GM18502 (cell line): ENCODE results near the gene TK1.

ENCODE experiments used
- ATAC-seq: cut with Tn5 transposase; IDR thresholded peaks from one replicate; pipeline ENCODE4 v1.9.1; 2021; ENCODE audit warnings: mild to moderate bottlenecking; ENCODE audit not compliant: unreplicated experiment, poor library complexity

TK1 gene

DNA sequence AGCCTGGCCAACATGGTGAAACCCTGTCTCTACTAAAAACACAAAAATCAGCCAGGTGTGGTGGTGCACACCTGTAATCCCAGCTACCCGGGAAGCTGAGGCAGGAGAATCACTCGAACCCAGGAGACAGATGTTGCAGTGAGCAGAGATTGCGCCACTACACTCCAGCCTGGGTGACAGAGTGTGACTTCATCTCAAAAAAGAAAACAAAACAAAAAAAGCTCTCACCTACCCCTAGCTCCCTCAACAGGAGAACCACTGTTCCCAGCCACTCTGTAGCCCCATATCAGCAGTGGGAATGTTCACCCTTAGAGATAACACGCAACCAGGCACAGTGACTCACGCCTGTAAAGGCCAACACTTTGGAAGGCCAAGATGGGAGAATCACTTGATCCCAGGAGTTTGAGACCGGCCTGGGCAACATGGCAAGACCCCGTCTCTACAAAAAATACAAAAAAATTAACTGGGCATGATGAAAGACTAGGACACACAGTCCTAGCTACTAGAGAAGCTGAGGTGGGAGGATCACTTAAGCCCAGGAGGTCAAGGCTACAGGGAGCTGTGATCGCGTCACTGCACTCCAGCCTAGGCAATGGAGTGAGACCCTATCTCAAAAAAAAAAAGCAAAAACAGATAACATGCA lies 50.9 kb downstream of the TK1 start:
- no peak for ATAC-seq

DNA sequence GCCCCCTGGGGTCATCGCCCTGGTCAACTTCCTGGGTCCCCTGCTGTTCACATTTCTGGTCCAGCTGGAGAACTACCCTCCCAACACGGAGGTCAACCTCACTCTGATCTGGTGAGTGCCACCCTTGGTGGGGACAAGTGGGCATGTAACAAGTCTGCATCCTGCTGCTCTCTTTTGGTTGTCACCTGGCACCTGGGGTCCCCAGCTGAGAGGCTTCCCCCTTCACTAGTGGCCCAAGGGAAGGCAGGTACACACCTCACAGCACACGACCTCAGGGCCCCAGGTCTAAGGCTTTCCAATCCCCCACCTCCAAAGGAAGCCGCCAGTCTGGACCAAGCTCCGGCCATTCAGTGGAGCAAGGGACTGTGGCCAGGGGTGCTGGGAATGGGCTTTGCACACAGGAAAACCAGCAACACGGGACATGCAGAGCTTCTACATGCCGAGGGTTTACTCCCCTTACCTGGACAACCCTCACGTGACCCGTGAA lies 51.9 kb downstream of the TK1 start:
- no peak for ATAC-seq

- ATAC-seq: no peak
These were observed 52.6 kb downstream of the TK1 start for GRCh38 chr17:78133971-78134898.

GRCh38 chr17:78133179-78133951 lies 53.5 kb downstream of the TK1 start:
- no peak for ATAC-seq

DNA sequence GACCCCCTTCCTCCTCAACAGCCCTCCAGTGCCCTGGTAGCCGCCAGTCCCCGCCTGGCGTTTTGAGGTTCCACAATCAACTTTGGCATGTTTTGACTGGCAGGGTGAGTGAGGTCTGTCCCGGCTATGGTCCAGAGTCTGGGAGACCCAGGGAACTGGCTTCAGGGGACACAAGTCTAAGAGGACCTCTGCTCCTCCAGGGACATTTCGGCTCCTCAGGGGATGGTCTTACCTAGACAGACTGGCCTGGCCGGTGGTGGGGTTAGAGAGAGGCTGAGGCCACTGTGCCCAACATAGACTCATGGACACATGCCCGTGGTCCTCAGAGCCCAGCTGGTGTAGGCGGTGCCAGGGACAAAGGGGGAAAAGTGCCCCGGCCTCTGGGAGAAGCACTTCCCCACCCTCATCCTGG lies 54.1 kb downstream of the TK1 start:
- no peak for ATAC-seq

DNA sequence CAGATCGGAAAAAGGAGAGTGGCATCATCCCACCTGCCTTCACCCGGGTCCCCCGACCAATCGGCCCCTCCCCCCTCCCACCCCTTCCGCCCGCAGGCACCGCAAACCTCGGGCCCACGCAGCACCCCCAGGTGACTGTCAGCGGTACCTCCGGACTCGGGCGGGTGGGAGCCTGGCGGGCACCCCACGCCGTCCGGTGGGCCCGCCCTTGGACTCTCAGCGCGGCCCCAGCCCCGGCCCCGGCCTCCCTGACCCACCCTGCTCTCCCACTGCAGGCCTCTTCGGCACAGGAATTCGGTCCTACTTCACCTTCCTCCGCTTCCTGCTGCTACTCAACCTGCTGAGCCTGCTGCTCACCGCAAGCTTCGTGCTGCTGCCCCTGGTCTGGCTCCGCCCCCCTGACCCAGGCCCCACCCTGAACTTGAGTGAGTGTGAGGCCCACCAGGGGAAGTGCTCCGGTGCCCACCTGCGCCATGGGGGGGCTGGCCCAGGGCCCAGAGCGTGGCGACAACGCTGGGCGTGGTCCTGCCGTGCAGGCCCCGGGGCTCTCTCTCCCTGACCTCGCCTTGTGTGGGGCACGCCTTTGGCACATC lies 54.7 kb downstream of the TK1 start:
- ATAC-seq: no peak

- no peak for ATAC-seq
These were observed 55.4 kb downstream of the TK1 start for GRCh38 chr17:78131172-78132083.

GRCh38 chr17:78130437-78131101 lies 56.3 kb downstream of the TK1 start, which contains the start of gene TMC8:
Gene TMC8 (plus strand): TSS chr17:78130771. CDS start chr17:78131589, 818 bp downstream.
- ATAC-seq: no peak

- no peak for ATAC-seq
These were observed 56.8 kb downstream of the TK1 start for GRCh38 chr17:78130090-78130436.

DNA sequence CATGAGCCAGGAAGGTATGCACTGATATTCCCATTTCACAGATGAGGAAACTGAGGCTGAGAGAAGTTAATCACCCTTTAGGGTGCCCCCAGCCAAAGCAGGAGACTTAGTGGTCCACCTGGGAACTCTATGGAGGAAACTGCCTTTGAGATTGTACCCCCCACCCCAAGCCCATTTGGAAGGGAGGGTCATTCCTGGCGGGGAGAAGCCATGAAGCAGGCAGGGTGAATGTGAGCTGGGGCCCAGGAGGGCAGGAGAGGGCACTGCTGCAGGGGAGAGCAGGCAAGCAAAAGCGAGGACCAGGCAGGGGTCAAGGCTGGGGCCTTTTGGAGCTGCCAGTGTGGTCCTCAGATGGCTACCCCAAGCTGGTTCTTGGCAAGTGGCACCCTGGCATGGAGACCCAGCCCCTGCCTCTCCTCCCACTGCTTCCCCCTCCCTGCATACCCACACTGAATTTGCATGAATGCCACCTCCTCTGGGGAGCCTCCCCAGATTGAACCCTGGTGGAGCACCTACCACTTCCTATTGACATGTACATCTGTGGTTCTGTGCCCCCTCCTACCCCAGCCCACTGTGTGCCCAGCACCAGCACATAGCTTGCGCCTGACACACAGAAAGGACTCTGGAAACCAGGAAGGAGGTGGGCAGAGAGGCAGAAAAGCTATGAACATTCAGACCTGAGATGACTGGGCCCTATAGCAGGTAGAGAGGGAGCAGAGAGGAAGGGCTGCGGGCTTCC lies 57.3 kb downstream of the TK1 start:
- ATAC-seq: no peak

- ATAC-seq: no peak
These were observed 58.1 kb downstream of the TK1 start, which contains the start of gene TMC6 for GRCh38 chr17:78128551-78129350. Gene TMC6 (minus strand): TSS chr17:78128755. CDS start chr17:78126832, 1,923 bp downstream.

DNA sequence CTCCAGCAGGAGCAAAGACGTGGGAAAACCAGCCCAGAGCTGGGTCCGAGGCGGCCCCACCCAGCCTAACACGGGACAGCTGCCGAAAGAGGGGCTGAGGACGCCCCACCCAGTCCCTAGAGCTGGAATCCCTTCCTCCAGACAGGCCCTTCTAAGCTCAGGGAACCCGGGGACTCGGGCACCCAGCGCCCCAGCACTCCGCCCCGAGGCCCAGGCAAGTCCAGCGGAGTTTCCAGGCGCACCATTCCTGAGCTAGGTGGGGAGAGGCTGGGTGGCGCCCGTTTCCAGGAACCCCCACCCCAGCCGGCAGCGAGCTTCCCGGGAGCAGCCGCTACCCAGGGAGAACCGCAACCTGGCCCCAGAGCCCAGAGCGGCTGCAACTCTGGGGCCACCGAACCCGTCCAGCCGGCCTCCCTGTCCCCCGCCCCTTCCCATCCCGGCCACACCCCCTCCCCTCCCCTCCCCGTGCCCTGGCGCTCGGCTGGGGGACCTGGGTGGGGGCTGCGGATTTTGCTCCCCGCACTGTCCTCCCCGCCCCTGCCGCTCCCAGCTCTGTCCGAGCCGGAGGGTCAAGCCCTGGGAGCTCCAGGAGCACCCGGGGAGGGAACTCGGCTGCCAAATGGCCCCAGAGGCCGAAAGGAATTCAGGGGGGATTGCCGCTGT lies 58.8 kb downstream of the TK1 start:
- no peak for ATAC-seq

DNA sequence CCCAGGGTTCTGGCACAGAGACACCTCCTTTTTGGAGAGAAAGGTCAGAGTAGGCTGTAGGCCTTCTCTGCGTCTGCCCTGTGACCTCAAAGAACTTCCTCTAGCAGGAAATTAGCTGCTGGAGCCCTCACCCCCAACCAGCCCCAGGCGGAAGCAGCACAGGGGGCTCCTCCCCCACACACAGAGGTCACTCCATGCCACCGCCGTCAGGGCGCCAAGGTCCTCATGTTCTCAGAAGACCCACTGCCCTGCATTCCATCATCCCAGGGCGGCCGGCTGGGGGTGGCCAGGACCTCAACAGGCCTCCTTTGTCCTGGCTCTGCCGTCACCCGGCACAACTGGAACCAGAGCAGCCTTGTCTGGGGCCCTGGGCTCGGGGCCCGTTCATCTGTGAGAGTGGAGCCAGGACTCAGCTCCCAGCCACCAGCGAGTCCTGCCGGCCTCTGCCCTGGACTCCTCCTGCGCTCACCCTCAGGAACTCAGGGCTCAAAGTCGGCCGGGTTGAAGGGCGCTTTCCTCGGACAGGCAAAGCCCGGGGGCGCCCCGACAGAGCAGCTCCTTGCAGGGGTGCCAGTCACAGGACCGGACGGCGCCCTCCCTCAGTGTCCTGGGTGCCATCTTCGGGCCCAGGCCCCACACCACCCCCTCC lies 59.5 kb downstream of the TK1 start:
- no peak for ATAC-seq

- ATAC-seq: no peak
These were observed 60.0 kb downstream of the TK1 start for GRCh38 chr17:78126895-78127238.

- no peak for ATAC-seq
These were observed 60.6 kb downstream of the TK1 start for GRCh38 chr17:78125976-78126894.
